ENCODE data around the gene STYXL2. TPM values are rescaled to one million over a fixed set of nuclear protein-coding genes. Genes with fewer than 3 reads are reported as not detected.
A peak's percentile ranks its signal among the peaks of the same experiment; 100 is the strongest.

Gene STYXL2
- total RNA-seq, 1 donor from 2014 or later, result 40.1 TPM

- no peak for DNase-seq (ENCODE audit: low read depth)
These were observed 16.6 kb upstream of the STYXL2 start for GRCh38 chr1:167077128-167077867.

DNA sequence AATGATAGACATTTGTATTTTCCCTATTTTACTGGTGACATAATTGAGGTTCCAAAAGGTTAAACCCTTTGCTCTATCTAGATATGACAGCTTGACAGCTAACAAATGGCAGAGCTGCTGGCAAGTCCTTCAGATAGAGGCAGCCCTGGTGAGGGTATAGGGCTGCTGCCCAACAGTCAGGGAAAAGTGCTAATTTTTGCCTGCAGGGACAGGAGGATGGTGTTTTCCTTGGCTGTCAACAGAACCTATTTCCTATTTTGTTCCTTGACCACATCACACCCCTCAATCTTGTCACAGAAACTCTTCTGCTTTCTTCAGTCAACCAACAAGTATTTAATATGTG, 16.0 kb upstream of the STYXL2 start:
- no peak for DNase-seq (ENCODE audit: low read depth)

DNA sequence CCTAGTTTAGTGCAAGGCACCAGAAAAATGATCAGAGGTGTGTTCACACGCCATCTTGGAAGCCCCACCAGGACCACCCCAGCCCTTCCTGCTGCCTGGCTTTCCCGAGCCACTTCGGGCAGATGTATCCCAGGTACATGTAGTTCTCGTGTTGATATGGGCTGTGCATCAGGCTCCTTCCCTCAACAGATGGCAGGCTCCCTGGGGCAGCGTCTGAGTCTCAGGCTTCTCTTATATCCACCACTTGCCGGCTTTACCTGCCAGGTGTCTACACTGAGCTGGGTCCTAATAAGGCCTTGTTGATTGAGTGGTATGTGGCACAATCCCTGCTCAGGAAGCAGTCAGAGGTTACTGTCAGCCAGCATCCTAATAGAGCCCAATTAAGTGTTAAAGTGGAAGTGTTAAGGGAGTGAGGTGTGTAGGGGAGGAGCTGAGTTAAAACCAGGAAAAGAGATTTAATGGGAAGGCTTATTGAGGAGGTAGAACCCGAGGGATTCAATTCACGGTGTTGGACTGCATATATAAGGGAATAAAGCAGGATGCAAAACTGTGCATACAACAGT, 12.2 kb upstream of the STYXL2 start:
- no peak for DNase-seq (ENCODE audit: low read depth)

- DNase-seq (ENCODE audit: low read depth), result no peak
These were observed 11.3 kb upstream of the STYXL2 start for GRCh38 chr1:167082511-167083027.

- DNase-seq (ENCODE audit: low read depth), result no peak
These were observed 10.7 kb upstream of the STYXL2 start for GRCh38 chr1:167083066-167083665.

GRCh38 chr1:167083871-167084270, 10.0 kb upstream of the STYXL2 start:
- DNase-seq (ENCODE audit: low read depth), result no peak

- DNase-seq (ENCODE audit: low read depth), result no peak
These were observed 9.1 kb upstream of the STYXL2 start for GRCh38 chr1:167084757-167085156.

- DNase-seq (ENCODE audit: low read depth), result no peak
These were observed 7.8 kb upstream of the STYXL2 start for GRCh38 chr1:167086033-167086432.

- DNase-seq (ENCODE audit: low read depth), result no peak
These were observed 7.1 kb upstream of the STYXL2 start for GRCh38 chr1:167086768-167087167.

GRCh38 chr1:167088746-167089417, 5.0 kb upstream of the STYXL2 start:
- DNase-seq (ENCODE audit: low read depth), result no peak

GRCh38 chr1:167089939-167090313, 3.9 kb upstream of the STYXL2 start:
- DNase-seq (ENCODE audit: low read depth), result no peak

DNA sequence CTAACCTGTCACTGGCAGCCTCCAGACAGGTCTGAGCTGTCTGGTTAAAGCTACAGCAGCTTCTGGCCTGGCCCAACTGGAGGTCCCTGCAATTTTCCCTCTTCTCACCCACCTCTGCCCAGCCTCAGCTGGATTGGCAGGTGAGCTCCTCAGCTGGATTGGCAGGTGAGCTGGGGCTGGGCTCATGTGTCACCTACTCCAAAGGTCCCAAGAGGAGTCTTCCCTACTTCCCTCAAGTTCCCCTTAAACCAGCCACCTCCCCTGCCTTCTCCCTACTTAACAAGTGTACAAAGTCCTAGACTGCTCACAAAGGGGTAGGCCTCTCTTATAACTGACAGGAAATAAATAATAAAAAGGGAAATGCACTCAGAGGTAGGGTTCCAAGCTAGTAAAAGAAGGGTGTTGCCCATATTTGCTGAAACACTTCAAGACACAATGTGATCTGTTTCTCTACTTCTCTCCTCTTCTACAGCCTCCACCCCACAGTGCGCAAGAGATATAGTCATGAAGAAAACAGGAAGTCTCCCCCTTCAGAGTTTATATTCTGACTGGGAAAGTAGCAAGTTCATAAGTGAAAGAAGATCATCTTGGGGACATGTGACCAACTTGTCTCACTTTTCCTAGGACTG, 3.4 kb upstream of the STYXL2 start, which contains the start of gene GPA33:
TSS of gene GPA33 (minus strand) at position 64 of the 629 bp plus-strand sequence. CDS start 90 bp downstream, outside the sequence.
- DNase-seq (ENCODE audit: low read depth), result no peak

- DNase-seq (ENCODE audit: low read depth), result peak; percentile 77
These were observed 1.2 kb upstream of the STYXL2 start for GRCh38 chr1:167092653-167093052.

- DNase-seq (ENCODE audit: low read depth), result peak; percentile 35
These were observed 815 bp downstream of the STYXL2 start for GRCh38 chr1:167094690-167095089.

DNA sequence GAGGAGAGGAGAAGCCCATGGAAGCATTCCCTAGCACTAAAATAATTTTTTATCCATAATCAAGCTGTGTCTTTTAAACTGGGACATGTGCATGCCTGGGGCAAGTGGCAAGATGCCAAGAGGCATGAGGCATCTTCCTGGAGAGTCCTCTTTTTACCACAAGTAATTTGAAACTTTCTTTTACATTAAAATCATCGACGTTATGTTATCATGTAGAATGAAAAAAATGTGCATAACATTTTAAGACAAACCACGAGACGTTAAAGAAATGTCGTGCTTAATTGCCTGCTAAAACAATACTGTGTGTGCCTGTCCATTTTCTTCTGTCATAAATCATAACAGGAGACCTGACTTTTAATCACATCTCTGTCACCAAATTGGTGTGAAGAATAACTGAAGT, 1.5 kb downstream of the STYXL2 start:
- peak; percentile 68 for DNase-seq (ENCODE audit: low read depth)

DNA sequence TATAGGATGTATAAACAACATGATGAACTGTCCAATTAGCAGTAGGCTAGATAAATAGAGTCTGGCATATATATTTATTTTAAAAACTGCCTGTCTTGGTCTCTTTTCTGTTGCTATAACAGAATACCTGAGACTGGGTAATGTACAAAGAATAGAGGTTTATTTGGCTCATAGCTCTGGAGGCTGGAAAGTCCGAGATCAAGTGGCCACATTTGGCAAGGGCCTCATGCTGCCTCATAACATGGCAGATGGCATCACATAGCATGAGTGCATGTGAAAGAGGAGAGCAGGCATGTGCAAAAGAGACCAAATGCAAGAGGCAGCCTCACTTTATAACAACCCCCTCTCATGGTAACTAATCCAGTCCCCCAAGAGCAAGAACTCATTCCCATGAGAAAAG, 6.0 kb downstream of the STYXL2 start:
- DNase-seq (ENCODE audit: low read depth), result no peak

- no peak for DNase-seq (ENCODE audit: low read depth)
These were observed 6.9 kb downstream of the STYXL2 start for GRCh38 chr1:167100730-167101129.

GRCh38 chr1:167101754-167102153, 7.9 kb downstream of the STYXL2 start:
- DNase-seq (ENCODE audit: low read depth), result no peak

DNA sequence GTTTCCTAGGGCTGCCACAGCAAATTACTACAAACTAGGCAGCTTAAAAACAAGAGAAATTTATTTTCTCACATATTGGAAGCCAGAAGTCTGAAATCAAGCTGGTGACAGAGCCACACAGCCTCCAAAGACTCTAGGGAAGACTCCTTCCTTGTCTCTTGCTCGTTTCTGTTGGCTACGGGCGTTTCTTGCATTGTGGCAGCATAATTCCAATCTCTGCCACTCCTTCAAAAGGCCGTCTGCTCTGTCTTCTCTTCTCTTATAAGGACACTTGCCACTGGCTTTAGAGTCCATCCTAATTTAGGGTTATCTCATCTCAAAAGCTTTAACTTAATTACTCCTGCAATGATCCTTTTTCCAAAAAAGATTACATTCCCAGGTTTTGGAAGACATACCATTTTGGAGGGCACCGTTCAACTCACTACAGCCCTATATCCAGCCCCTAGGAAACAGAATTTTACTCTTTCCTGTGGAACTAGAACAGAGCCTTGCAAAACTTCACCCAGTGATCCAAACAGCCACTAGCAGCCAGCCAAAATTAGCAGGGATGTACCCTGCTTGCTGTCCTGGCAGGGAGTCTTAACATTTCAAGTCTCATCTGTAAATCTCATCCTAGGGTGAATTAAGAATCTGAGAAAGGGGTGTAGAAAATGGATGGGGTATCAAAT, 9.2 kb downstream of the STYXL2 start:
- no peak for DNase-seq (ENCODE audit: low read depth)

- DNase-seq (ENCODE audit: low read depth), result no peak
These were observed 10.4 kb downstream of the STYXL2 start for GRCh38 chr1:167104256-167104633.
